Ovary (tissue), 9 donors: ENCODE measurements around the gene INTS15. TPM values are rescaled to one million over a fixed set of nuclear protein-coding genes. Genes with fewer than 3 reads are reported as not detected.

Experiments
- DNase-seq, 5 donors: peaks; one replicate each; pipeline ENCODE4 v3.0.0-alpha.2; 2019 to 2020
- H3K27ac ChIP-seq, 2 donors: fragments of 200-600 bp; one replicate each; pipeline versions ENCODE4 v1.5.1 to v1.8.0; 2019 to 2022
- H3K27me3 ChIP-seq: fragments of 200-600 bp; one replicate; pipeline ENCODE4 v1.8.0; 2022
- H3K36me3 ChIP-seq: fragments of 200-600 bp; sonication (generic); one replicate; pipeline ENCODE4 v1.5.1; 2019
- H3K4me1 ChIP-seq: one replicate; pipeline ENCODE4 v1.8.1; 2013; ENCODE audit warnings: mild to moderate bottlenecking, moderate library complexity; ENCODE audit not compliant: insufficient read depth
- H3K4me3 ChIP-seq: fragments of 200-600 bp; sonication (generic); one replicate; pipeline ENCODE4 v1.5.1; 2017
- H3K9me3 ChIP-seq, 2 donors: fragments of 200-600 bp in 1 of 2; sonication (generic) in 1 of 2; one replicate each; pipeline versions ENCODE4 v1.5.1 to v1.8.1; 2013 to 2019; ENCODE audit warnings: mild to moderate bottlenecking in 1 of 2, moderate library complexity in 1 of 2
- CTCF ChIP-seq, 3 donors: fragments of 450-650 bp in 2 of 3; fragments of 200-600 bp in 1 of 3; IDR thresholded peaks; one replicate each; pipeline versions ENCODE4 v1.5.1 to v1.8.0; 2016 to 2022; ENCODE audit warnings: antibody characterized with exemption in 3 of 3, mild to moderate bottlenecking in 1 of 3
- EP300 ChIP-seq: sonication (generic); formaldehyde crosslinking; IDR thresholded peaks from one replicate; pipeline ENCODE4 v1.6.1; 2017; ENCODE audit warnings: antibody characterized with exemption
- POLR2A ChIP-seq: fragments of 450-650 bp; IDR thresholded peaks from one replicate; pipeline ENCODE4 v1.6.1; 2017; ENCODE audit warnings: antibody characterized with exemption, mild to moderate bottlenecking, moderate library complexity
- WGBS, 3 donors: extraction: QIAGEN DNeasy Blood & Tissue Kit in 1 of 3; methylation state at CpG; one replicate each; pipeline versions ENCODE4 v1.1.5 to v1.1.7; 2013 to 2017; 5-methylcytosine and 5-hydroxymethylcytosine counted together
- intact Hi-C, 4 donors: fragments of 100-400 bp; cut with DNase I; formaldehyde crosslinking; loops; one replicate each; pipeline versions ENCODE4 v1.11.0 to v1.15.1; 2022 to 2023
- polyA plus RNA-seq, 2 donors: library from polyadenylated mRNA; stranded (reverse); fragments of 200-250 nt in 1 of 2; fragments of 350-450 nt in 1 of 2; fragmentation: Illumina TruSeq in 1 of 2; extraction: RNeasy Lipid Tissue Mini Kit (QIAGEN cat#74804) in 1 of 2; gene quantifications; one replicate each; pipeline ENCODE4 v1.2.3, GENCODE V29; 2013 to 2014
- total RNA-seq, 7 donors: library from RNA; depleted of rRNA in 2 of 7; stranded (reverse); fragments of >200 nt in 2 of 7; fragmentation: NEBNext Ultra II Directional in 3 of 7; extraction: Animal tissue kit (Norgen Biotek cat#: 25700) in 3 of 7; gene quantifications; one replicate each; pipeline versions ENCODE4 v1.1.0 to v1.2.4, GENCODE V29; 2016 to 2023
- donor health status: DM: no; HTN: no; CAD: no; lungs with moderate emphysema.
- donor health status: DM: no; HTN: no; CAD: no.
- donor health status: Bipolar disorder and iron deficiency.
- donor health status: DM: yes; HTN: yes; CAD: no.
- donor health status: DM: no; HTN: no; CAD: no.
- donor health status: DM: yes; HTN: yes; CAD: no.

INTS15 gene
- total and polyA plus RNA-seq, 9 donors: 20.3 to 35.0 (median 30.2) TPM

GRCh38 chr7:6563936-6564770 lies 25.7 kb upstream of the INTS15 start:
- intact Hi-C loops: no loop called here
- H3K4me1 ChIP-seq: no peaks in the 10 kb centered on the region
- no peak for TF ChIP-seq POLR2A
- no peak for TF ChIP-seq EP300
- TF ChIP-seq CTCF (IDR thresholded peaks at IDR 0.05): no peak
- no peaks in the 10 kb centered on the region for H3K36me3 ChIP-seq
- 74 to 82% (median 77%) methylated on average over 12 of the region's 12 CpGs for WGBS, 3 donors
- no peak for DNase-seq
- no peak overlapping the region for H3K27ac ChIP-seq
- H3K4me3 ChIP-seq: no peak overlapping the region
- H3K9me3 ChIP-seq: no peaks in the 10 kb centered on the region
- no peaks in the 10 kb centered on the region for H3K27me3 ChIP-seq

DNA sequence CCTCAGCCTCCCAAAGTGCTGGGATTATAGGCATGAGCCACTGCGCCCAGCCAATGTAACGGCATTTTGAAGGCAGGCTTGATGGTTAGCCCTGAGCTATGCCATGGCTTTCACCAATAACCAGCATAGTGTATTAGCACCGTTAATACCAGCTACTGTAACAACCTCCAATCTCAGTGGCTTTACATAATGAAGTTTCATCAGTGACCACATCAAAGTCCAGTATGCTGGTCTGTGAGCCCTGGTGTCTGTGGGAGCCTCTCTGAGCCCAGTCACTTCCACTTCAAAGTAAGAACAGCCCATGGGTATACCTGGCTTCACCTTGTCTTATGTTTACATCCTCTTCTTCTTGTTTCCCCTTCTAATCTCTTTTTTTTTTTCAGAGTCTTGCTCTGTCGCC lies 24.2 kb upstream of the INTS15 start:
- TF ChIP-seq POLR2A (no peak), CTCF (IDR thresholded peaks at IDR 0.05) (no peak), EP300 (no peak)

DNA sequence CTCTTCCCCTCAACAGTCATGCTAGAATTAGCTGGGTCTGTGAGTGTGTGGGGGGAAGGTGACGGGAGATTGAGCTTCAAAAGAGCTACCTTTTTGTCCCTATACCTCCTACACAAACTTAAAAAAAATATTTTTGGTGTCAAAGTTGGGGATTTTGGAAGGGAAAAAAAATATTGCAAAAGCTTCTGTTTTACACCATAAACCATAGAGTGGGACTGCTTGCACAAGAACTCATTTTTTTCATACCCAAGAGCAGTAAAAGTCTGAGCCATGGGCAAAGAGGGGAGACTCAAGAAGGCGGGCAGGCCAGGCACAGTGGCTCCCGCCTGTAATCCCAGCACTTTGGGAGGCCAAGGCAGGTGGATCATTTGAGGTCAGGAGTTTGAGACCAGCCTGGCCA lies 21.9 kb upstream of the INTS15 start:
- DNase-seq: no peak
- intact Hi-C loops: no loop called here
- Histone ChIP-seq H3K27ac (no peak overlapping the region), H3K4me3 (no peak overlapping the region), H3K4me1 (no peaks in the 10 kb centered on the region), H3K36me3 (no peaks in the 10 kb centered on the region), H3K27me3 (no peaks in the 10 kb centered on the region), H3K9me3 (no peaks in the 10 kb centered on the region)
- TF ChIP-seq POLR2A (no peak), EP300 (no peak), CTCF (IDR thresholded peaks at IDR 0.05) (no peak)
- WGBS, 3 donors: 80 to 84% (median 81%) methylated on average over 3 of the region's 3 CpGs

More for the DNA sequence above, 24.2 kb upstream of the INTS15 start:
- Histone ChIP-seq H3K4me1 (no peaks in the 10 kb centered on the region), H3K27me3 (no peaks in the 10 kb centered on the region), H3K9me3 (no peaks in the 10 kb centered on the region), H3K36me3 (no peaks in the 10 kb centered on the region), H3K4me3 (no peak overlapping the region), H3K27ac (no peak overlapping the region)
- no peak for DNase-seq
- 80 to 91% (median 80%) methylated on average over 4 of the region's 4 CpGs for whole genome bisulfite sequencing, 3 donors
- intact Hi-C loops: no loop called here

DNA sequence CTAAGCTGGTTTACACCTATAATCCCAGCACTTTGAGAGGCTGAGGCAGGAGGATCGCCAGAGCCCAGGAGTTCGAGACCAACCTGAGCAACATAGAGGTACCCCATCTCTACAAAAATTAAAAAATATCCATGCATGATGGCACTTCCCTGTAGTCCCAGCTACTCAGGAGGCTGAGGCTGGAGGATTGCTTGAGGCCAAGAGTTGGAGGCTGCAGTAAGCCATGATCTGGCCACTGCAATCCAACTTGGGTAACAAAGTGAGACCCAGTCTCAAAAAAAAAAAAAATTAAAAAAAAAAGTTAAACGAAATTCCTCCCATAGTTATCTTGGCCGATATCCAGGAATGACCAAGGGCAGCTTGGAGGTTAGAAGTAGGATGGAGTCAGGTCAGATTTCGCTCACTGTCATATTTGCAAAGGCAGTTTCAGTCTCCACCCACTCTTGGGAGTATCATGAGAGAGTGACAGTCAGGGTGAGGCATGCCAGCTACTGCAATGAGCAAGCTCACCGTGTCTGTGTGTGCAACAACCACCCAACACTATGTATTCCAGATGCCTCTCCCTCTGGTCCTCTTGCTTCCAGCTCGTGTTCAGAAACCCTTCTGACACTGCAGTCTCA lies 18.6 kb upstream of the INTS15 start:
- DNase-seq: no peak
- H3K9me3 ChIP-seq: no peaks in the 10 kb centered on the region
- H3K27ac ChIP-seq: no peak overlapping the region
- 54 to 62% (median 59%) methylated on average over 7 of the region's 7 CpGs for WGBS, 3 donors
- no peak for TF ChIP-seq EP300
- no peaks in the 10 kb centered on the region for H3K4me1 ChIP-seq
- intact Hi-C loops: no loop called here
- H3K27me3 ChIP-seq: no peaks in the 10 kb centered on the region
- no peaks in the 10 kb centered on the region for H3K36me3 ChIP-seq
- no peak overlapping the region for H3K4me3 ChIP-seq
